HepG2 (cell line): Measurements from ENCODE around the gene SLC16A4. TPM values are rescaled to one million over a fixed set of nuclear protein-coding genes. Genes with fewer than 3 reads are reported as not detected.

Experiments
- ATAC-seq: fragments of 200-7000 bp; cut with Tn5 transposase; 3 replicates; pipeline ENCODE4 v1.9.1; 2020; ENCODE audit warnings: mild to moderate bottlenecking, moderate library complexity
- BruUV-seq: library from RNA; stranded (reverse); fragments of 400-500 nt; replicated peaks from 2 replicates; lab custom pipeline; 2021; lab: Mats Ljungman, UMichigan
- CTCF ChIA-PET: fragments of 300-600 bp; formaldehyde crosslinking; extraction: SDS; loops from one replicate; lab custom pipeline; 2021; ENCODE audit warnings: low total read pairs, inconsistent platforms, low intra/inter-chr PET ratio; lab: Yijun Ruan, JAX
- POLR2A ChIA-PET: fragments of 350-600 bp; sonication (Branson Sonifier 250); formaldehyde crosslinking; loops from one replicate; lab custom pipeline; 2020; ENCODE audit warnings: antibody characterized with exemption, inconsistent platforms; lab: Yijun Ruan, JAX
- DNase-seq: peaks from one replicate; pipeline ENCODE4 v3.0.0-alpha.2; 2015; ENCODE audit warnings: low spot score
- FAIRE-seq: peaks from 3 replicates; lab custom pipeline; 2011; peaks lifted over from hg19 to GRCh38; lab: Jason Lieb, UNC
- H2AFZ ChIP-seq: one replicate; pipeline ENCODE4 v1.6.1; 2011; ENCODE audit warnings: low read length, inconsistent platforms
- H3K27ac ChIP-seq: fragments of 300-600 bp; 3 replicates; pipeline ENCODE4 v1.8.0; 2011; ENCODE audit warnings: mixed run types, mild to moderate bottlenecking, mixed read lengths, low read length, inconsistent platforms; ENCODE audit not compliant: insufficient read depth; ENCODE audit errors: extremely low read length
- H3K27me3 ChIP-seq, 2 experiments: fragments of 200-600 bp in 1 of 2; 2 replicates in 1 of 2; 3 replicates in 1 of 2; pipeline versions ENCODE4 v1.6.0 to v1.8.0; 2011; ENCODE audit warnings: low read length in 2 of 2, mild to moderate bottlenecking in 2 of 2, moderate library complexity in 2 of 2, inconsistent platforms in 1 of 2; ENCODE audit not compliant: insufficient read depth in 2 of 2, control insufficient read depth in 1 of 2
- H3K36me3 ChIP-seq, 2 experiments: fragments of 200-600 bp in 1 of 2; replicated peaks in 1 of 2; 2 replicates in 1 of 2; 3 replicates in 1 of 2; pipeline versions ENCODE4 v1.5.1 to v1.8.0; 2011; ENCODE audit warnings: low read length in 2 of 2, inconsistent platforms in 1 of 2; ENCODE audit not compliant: insufficient read depth in 2 of 2, control insufficient read depth in 1 of 2
- H3K4me1 ChIP-seq: 2 replicates; pipeline ENCODE4 v1.5.1; 2012; ENCODE audit warnings: low read length, inconsistent platforms; ENCODE audit not compliant: insufficient read depth
- H3K4me2 ChIP-seq: 2 replicates; pipeline ENCODE4 v1.6.0; 2011; ENCODE audit warnings: low read depth, low read length, inconsistent platforms
- H3K4me3 ChIP-seq, 3 experiments: fragments of 200-600 bp in 1 of 3; sonication (generic), shearing (Covaris generic) in 1 of 3; replicated peaks in 1 of 3; 2 replicates each; pipeline ENCODE4 v1.5.1; 2011 to 2016; ENCODE audit warnings: low read length in 3 of 3, inconsistent platforms in 2 of 3, low read depth in 2 of 3, mild to moderate bottlenecking in 2 of 3, control low read depth in 1 of 3, mixed read lengths in 1 of 3; ENCODE audit not compliant: insufficient read depth in 1 of 3
- H3K79me2 ChIP-seq: one replicate; pipeline ENCODE4 v1.6.1; 2011; ENCODE audit warnings: low read length, inconsistent platforms; ENCODE audit not compliant: insufficient read depth
- H3K9ac ChIP-seq: 2 replicates; pipeline ENCODE4 v1.6.0; 2011; ENCODE audit warnings: mild to moderate bottlenecking, low read depth, low read length, inconsistent platforms; ENCODE audit not compliant: insufficient read depth
- H3K9me3 ChIP-seq: 2 replicates; pipeline ENCODE4 v1.5.1; 2012; ENCODE audit warnings: mild to moderate bottlenecking, low read length
- H4K20me1 ChIP-seq: 2 replicates; pipeline ENCODE4 v1.6.0; 2011; ENCODE audit warnings: inconsistent platforms, mild to moderate bottlenecking, low read length, moderate library complexity; ENCODE audit not compliant: insufficient read depth
- DPF2 ChIP-seq: sonication (generic); formaldehyde crosslinking; IDR thresholded peaks from 2 replicates; pipeline ENCODE4 v1.4.0; 2020; ENCODE audit warnings: mild to moderate bottlenecking, low read depth, missing genetic modification reagents, borderline replicate concordance
- MXD4 ChIP-seq: IDR thresholded peaks from 2 replicates; pipeline ENCODE4 v1.6.1; 2016; ENCODE audit warnings: mild to moderate bottlenecking, missing biosample characterization, missing genetic modification reagents
- ZBTB21 ChIP-seq: sonication (generic); formaldehyde crosslinking; IDR thresholded peaks from 2 replicates; pipeline ENCODE4 v1.4.0; 2020; ENCODE audit warnings: missing genetic modification reagents
- ZNF407 ChIP-seq: sonication (generic); formaldehyde crosslinking; IDR thresholded peaks from one replicate; pipeline ENCODE4 v1.5.1; 2020; ENCODE audit warnings: mild to moderate bottlenecking, missing genetic modification reagents; ENCODE audit errors: not compliant biosample characterization
- WGBS: methylation state at CpG from one replicate; pipeline ENCODE4 v1.1.6; 2017; ENCODE audit warnings: low lambda C conversion rate; 5-methylcytosine and 5-hydroxymethylcytosine counted together
- in situ Hi-C: cut with HindIII; loops from 2 replicates; pipeline ENCODE4 v1.10.0; 2017; ENCODE audit warnings: low pct_unique_long_range_greater_than_20kb; ENCODE audit not compliant: extremely low pct_ligation_motif_present
- intact Hi-C: fragments of 100-400 bp; cut with micrococcal nuclease; formaldehyde crosslinking; loops from one replicate; pipeline ENCODE4 v1.10.0; 2022; ENCODE audit not compliant: unreplicated experiment
- polyA plus RNA-seq, 8 experiments: library from polyadenylated mRNA; depleted of rRNA in 3 of 8; stranded (reverse) in 7 of 8; unstranded in 1 of 8; fragments of >200 nt; fragmentation: Illumina TruSeq in 4 of 8; extraction: Trizol in 4 of 8; gene quantifications; 2 replicates each; pipeline versions ENCODE4 v1.2.1 to v1.2.3, GENCODE V29; 2011 to 2016; ENCODE audit warnings: low read depth in 4 of 8, missing spikeins in 1 of 8, mixed read lengths in 1 of 8; ENCODE audit not compliant: insufficient read depth in 1 of 8
- total RNA-seq, 5 experiments: library from RNA; depleted of rRNA; stranded (reverse); fragments of >200 nt; fragmentation: Illumina TruSeq; extraction: Trizol; gene quantifications; 2 replicates each; pipeline ENCODE4 v1.2.3, GENCODE V29; 2016; ENCODE audit warnings: low read depth in 1 of 5

The SLC16A4 gene
- total and polyA plus RNA-seq, 2 of the 13 experiments (the other 11 are each of a cell fraction or from before 2014, with no cell fraction given): 1.1 to 1.5 TPM

GRCh38 chr1:110346690-110347089 lies 44.1 kb downstream of the SLC16A4 start:
- intact Hi-C loops (no loop called here), in situ Hi-C loops (no loop called here)
- H3K4me2 ChIP-seq: peak overlapping the region; percentile 8; the same call in 1 of the 2 replicates
- peak overlapping the region; percentile 1; the same call in 1 of the 2 replicates for H3K9ac ChIP-seq
- BruUV-seq: no TSS peak
- no peaks in the 10 kb centered on the region for H3K9me3 ChIP-seq
- 79% methylated on average over 8 of the region's 9 CpGs for WGBS
- no peak for DNase-seq
- no peaks in the 10 kb centered on the region for H3K27me3 ChIP-seq
- FAIRE-seq: no peak
- no peak overlapping the region for H3K4me3 ChIP-seq
- H3K36me3 ChIP-seq: peaks cover 2 to 24% of the 10 kb centered on the region in 2 experiments; a peak in 4 of 5 replicates
- H4K20me1 ChIP-seq: peaks cover 44% of the 10 kb centered on the region
- no peak for ATAC-seq
- TF ChIP-seq DPF2 (CRISPR knock-in tag): no peak
- H2AFZ ChIP-seq: no peak overlapping the region
- CTCF ChIA-PET: no interaction called here
- peaks cover 96% of the 10 kb centered on the region for H3K4me1 ChIP-seq
- POLR2A ChIA-PET: interaction anchor here (4.6 kb wide), 1 partner anchor 8 kb away, joined by 29 read pairs; the partner anchor contains the start of gene RBM15
- no peak overlapping the region for H3K27ac ChIP-seq
- H3K79me2 ChIP-seq: peaks cover 99% of the 10 kb centered on the region

- in situ Hi-C loops: no loop called here
- H3K4me1 ChIP-seq: peaks cover 97% of the 10 kb centered on the region
- FAIRE-seq (no peak), ATAC-seq (no peak), DNase-seq (no peak)
- H3K27me3 ChIP-seq: no peaks in the 10 kb centered on the region
- intact Hi-C loops: no loop called here
- no TSS peak for BruUV-seq
- peaks cover 99% of the 10 kb centered on the region for H3K79me2 ChIP-seq
- TF ChIP-seq ZNF407: no peak
- TF ChIP-seq MXD4 (CRISPR knock-in tag): no peak
- no peak for TF ChIP-seq ZBTB21 (CRISPR knock-in tag)
- WGBS: 92% methylated on average over 3 of the region's 3 CpGs
- ChIA-PET POLR2A (no interaction called here), CTCF (no interaction called here)
- H3K4me3 ChIP-seq: 0 out of 6 replicates have a peak overlapping the region, but pooled peaks of 1 of the 3 experiments have one; percentile 81
- no peaks in the 10 kb centered on the region for H3K9me3 ChIP-seq
- peaks cover 6 to 35% of the 10 kb centered on the region in 2 experiments; a peak in 4 of 5 replicates for H3K36me3 ChIP-seq
- H2AFZ ChIP-seq: no peak overlapping the region
- no peak overlapping the region for H3K27ac ChIP-seq
- no peak overlapping the region for H3K9ac ChIP-seq
- peaks cover 56% of the 10 kb centered on the region for H4K20me1 ChIP-seq
- peak overlapping the region; percentile 34 for H3K4me2 ChIP-seq
Observed at GRCh38 chr1:110345480-110345879, 45.3 kb downstream of the SLC16A4 start.
